HG03558 (cell line): Measurements from ENCODE around the gene SLC25A4.
"Not testable (repeated sequence)": the region's sequence is repeated elsewhere in the genome, so short reads cannot be mapped to it uniquely, and the experiment has no call there.

ENCODE experiments used
- ATAC-seq: cut with Tn5 transposase; IDR thresholded peaks from one replicate; pipeline ENCODE4 v1.9.1; 2021; ENCODE audit warnings: moderate number of reproducible peaks; ENCODE audit not compliant: unreplicated experiment; ENCODE audit errors: extremely low read depth

Gene SLC25A4

GRCh38 chr4:185142912-185143600 lies at the start of gene SLC25A4:
TSS of gene SLC25A4 (plus strand) at chr4:185143266. CDS start at chr4:185143373, 107 bp downstream.
- ATAC-seq: peak; percentile 87

GRCh38 chr4:185093603-185094002 lies 49.5 kb upstream of the SLC25A4 start:
- ATAC-seq: no peak

GRCh38 chr4:185096032-185096653 lies 46.9 kb upstream of the SLC25A4 start:
- ATAC-seq: no peak

- no peak for ATAC-seq
Observed at GRCh38 chr4:185098474-185098873, 44.6 kb upstream of the SLC25A4 start.

GRCh38 chr4:185099024-185099682 lies 43.9 kb upstream of the SLC25A4 start:
- ATAC-seq: no peak

GRCh38 chr4:185099940-185100339 lies 43.1 kb upstream of the SLC25A4 start:
- no peak for ATAC-seq

- no peak for ATAC-seq
Observed at GRCh38 chr4:185100423-185100822, 42.6 kb upstream of the SLC25A4 start.

- no peak for ATAC-seq
Observed at GRCh38 chr4:185101354-185101890, 41.6 kb upstream of the SLC25A4 start.

GRCh38 chr4:185104733-185105132 lies 38.3 kb upstream of the SLC25A4 start:
- no peak for ATAC-seq

- ATAC-seq: no peak
Observed at GRCh38 chr4:185106353-185106752, 36.7 kb upstream of the SLC25A4 start.

- not testable (repeated sequence) for ATAC-seq
Observed at GRCh38 chr4:185107574-185107973, 35.5 kb upstream of the SLC25A4 start.

GRCh38 chr4:185108185-185108584 lies 34.9 kb upstream of the SLC25A4 start:
- ATAC-seq: no peak

GRCh38 chr4:185108669-185109068 lies 34.4 kb upstream of the SLC25A4 start:
- no peak for ATAC-seq

- ATAC-seq: no peak
Observed at GRCh38 chr4:185109736-185110135, 33.3 kb upstream of the SLC25A4 start.

GRCh38 chr4:185110375-185110823 lies 32.7 kb upstream of the SLC25A4 start:
- ATAC-seq: no peak

- ATAC-seq: no peak
Observed at GRCh38 chr4:185112104-185112503, 31.0 kb upstream of the SLC25A4 start.

GRCh38 chr4:185113340-185113739 lies 29.7 kb upstream of the SLC25A4 start:
- ATAC-seq: no peak

- no peak for ATAC-seq
Observed at GRCh38 chr4:185115827-185116232, 27.2 kb upstream of the SLC25A4 start.

GRCh38 chr4:185117300-185117934 lies 25.6 kb upstream of the SLC25A4 start:
- ATAC-seq: no peak

- ATAC-seq: no peak
Observed at GRCh38 chr4:185118876-185119275, 24.2 kb upstream of the SLC25A4 start.

GRCh38 chr4:185119467-185119866 lies 23.6 kb upstream of the SLC25A4 start:
- not testable (repeated sequence) for ATAC-seq
